ENCODE results near the gene MPPED2.

DNA sequence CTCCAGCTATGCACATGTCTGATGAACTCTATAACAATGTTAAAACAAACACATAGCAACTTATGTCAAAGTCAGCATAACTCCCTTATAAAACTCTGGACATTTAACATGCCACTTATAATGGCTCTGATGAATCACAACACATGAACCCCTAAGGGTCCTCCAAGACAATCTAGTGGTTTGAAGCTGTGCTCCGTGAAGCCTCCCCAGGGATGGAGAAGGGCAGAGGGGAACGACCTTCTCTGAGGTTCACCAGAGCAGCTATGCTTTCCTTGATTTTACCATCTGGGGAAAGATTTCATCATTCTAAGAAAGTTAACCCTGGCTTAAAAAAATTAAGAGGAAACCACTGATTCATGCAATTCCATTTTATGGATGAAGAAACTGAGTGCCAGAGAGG lies 84.4 kb downstream of the MPPED2 start:
- no peak for TF ChIP-seq EP300 (IDR thresholded peaks at IDR 0.05)
- TF ChIP-seq, protein P1, sequence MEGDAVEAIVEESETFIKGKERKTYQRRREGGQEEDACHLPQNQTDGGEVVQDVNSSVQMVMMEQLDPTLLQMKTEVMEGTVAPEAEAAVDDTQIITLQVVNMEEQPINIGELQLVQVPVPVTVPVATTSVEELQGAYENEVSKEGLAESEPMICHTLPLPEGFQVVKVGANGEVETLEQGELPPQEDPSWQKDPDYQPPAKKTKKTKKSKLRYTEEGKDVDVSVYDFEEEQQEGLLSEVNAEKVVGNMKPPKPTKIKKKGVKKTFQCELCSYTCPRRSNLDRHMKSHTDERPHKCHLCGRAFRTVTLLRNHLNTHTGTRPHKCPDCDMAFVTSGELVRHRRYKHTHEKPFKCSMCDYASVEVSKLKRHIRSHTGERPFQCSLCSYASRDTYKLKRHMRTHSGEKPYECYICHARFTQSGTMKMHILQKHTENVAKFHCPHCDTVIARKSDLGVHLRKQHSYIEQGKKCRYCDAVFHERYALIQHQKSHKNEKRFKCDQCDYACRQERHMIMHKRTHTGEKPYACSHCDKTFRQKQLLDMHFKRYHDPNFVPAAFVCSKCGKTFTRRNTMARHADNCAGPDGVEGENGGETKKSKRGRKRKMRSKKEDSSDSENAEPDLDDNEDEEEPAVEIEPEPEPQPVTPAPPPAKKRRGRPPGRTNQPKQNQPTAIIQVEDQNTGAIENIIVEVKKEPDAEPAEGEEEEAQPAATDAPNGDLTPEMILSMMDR (IDR thresholded peaks at IDR 0.05): no peak

Data from stomach (tissue), 4 donors.